Stimulated activated CD8-positive, alpha-beta memory T cell treated with anti-CD3 and anti-CD28 coated beads, Interleukin-12 subunit alpha, Interleukin-12 subunit beta, amount 100 ng/mL, for 1 hour (primary cell): ENCODE data around the gene PTGDR2.
A peak's percentile ranks its signal among the peaks of the same experiment; 100 is the strongest.
"Not testable (repeated sequence)": the region's sequence is repeated elsewhere in the genome, so short reads cannot be mapped to it uniquely, and the experiment has no call there.

Experiments
- DNase-seq: peaks from one replicate; pipeline ENCODE4 v3.0.0-alpha.2; 2020; ENCODE audit warnings: low read depth

PTGDR2 gene

DNA sequence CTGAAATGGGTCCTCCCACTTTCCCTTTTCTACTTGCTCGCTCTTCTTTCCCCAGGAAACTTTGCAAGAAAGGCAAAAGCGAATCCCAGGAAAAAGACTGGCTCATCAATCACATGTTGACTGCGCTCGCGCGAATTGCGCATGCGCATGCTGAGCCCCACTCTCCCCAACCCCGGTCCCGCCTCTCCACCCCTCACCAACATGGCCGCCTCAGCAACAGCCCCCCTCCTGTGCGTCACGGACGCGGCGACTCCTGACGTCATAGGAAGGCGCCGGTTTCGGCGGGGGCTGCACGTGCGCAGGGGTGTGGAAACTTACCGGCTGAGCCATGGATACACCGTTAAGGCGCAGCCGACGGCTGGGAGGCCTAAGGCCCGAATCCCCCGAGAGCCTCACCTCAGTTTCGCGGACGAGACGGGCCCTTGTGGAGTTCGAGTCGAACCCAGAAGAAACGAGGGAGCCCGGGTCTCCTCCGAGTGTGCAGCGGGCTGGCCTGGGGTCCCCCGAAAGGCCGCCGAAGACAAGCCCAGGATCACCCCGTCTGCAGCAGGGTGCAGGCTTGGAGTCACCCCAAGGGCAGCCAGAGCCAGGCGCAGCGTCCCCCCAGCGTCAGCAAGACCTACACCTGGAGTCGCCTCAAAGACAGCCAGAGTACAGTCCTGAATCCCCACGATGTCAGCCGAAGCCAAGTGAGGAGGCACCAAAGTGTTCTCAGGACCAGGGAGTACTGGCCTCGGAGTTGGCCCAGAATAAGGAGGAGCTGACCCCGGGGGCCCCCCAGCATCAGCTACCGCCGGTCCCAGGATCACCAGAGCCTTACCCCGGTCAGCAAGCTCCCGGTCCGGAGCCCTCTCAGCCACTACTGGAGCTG, 13.7 kb downstream of the PTGDR2 start, which contains the start of gene CCDC86:
TSS of gene CCDC86 (plus strand) at position 317 of the 871 bp plus-strand sequence. CDS start at position 329, 12 bp downstream.
- peak; percentile 97 for DNase-seq

DNA sequence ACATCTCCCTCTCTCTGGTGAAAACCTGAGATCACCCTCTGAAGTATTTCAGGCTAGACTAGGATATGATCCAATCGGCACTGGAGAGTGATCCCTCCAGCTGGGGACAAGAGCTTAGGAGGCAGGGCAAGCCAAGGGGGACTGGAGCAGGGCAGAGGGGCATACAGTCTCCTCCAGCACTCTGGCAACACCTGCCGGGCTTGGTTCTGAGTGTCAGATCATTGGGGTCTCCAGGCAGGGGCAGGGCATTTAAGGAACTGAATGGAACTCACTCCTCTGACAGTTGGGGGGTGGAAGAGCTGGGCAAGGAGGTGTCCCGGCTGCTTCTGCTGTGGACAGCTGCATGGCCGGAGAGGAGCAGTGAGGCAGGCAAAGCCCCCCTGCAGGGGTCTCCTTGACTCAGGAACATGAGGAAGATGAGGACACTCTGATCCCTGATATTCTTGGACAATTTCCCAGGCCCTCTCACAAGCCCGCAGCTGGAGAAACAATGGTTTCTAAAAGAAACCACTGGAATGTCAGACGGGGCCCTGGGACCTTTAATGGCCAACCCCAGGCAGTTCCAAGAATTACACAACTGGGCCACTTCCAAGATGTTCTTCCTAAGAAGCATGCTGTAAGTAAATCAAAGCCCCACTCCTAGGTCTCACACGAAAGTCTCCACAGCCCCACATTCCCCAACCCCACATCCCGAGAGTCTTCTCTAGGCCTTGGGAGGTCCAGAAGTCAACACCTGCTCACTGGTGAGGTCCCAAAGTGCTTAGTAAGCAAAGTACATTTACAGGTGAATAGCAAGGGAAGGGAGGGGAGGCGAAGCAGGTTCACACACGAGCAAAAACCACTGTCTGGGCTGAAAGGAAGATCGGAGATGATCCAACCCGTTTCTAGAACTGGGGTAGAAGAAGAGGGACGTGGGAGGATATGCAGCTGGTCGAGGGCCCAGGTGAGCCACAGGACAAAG, 15.0 kb downstream of the PTGDR2 start:
- DNase-seq = no peak

DNA sequence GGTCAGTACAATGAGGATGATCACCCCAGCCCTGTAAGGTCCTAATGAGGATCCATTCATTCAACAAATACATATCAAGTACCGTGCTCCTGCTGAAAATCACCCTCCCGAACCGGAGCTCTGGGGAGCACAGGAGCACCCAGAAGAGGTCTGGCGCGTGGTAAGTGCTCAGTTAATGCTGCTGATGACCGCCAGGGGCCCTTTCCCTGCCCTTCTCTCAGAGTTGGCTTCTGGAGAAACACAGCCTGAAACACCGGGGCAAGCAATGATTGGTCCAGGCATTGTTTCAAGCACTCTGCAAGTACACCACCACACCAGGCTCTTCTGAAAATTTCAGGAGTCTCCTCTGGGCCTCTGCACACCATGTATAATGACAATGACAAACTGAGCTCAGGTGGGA, 17.6 kb downstream of the PTGDR2 start:
- DNase-seq = no peak

DNA sequence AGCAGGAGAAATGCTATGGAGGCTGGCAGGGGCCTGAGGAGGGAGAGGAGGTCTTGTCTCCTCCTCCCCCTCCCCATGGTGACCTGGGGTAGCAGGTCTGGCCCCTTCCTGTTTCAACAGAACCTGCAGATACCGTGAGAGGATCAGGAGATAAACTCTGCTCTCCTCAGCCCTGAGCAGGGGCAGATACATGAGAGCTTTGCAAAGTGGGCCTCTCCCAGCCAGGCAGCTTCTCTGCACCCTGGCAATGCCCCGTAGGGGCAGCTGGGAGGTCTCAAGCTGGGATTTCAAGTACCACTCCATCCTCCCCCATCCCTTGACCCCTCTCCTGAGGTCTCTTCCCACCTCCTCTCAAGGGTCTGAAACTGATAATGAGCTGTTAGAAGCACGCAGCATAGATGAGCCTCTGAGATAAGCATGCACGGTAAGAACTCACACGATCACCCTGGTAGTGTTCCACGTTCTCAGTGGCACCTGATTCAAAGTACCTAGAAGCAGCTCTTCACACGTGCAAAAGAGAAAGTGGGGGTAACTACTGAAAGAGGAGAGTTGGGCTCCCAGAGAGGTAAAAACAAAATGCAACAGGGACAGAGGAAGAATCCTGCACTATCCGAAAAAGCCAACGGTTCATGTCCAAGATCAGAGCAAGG, 18.8 kb downstream of the PTGDR2 start:
- DNase-seq = no peak

DNA sequence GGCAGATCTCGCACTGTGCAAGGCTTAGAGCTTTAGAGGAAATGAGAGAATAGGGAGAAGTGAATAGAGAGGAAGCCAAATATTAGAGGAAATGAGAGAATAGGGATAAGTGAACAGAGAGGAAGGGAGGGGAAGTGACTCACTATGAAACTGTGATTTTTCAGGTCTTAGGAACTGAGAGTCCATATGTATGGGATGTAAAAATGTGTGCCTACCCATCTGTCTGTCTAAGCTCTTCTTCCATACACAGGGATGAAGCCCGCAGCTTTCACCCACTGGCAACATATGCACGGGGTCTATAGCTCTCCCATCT, 20.3 kb downstream of the PTGDR2 start:
- DNase-seq = no peak

DNA sequence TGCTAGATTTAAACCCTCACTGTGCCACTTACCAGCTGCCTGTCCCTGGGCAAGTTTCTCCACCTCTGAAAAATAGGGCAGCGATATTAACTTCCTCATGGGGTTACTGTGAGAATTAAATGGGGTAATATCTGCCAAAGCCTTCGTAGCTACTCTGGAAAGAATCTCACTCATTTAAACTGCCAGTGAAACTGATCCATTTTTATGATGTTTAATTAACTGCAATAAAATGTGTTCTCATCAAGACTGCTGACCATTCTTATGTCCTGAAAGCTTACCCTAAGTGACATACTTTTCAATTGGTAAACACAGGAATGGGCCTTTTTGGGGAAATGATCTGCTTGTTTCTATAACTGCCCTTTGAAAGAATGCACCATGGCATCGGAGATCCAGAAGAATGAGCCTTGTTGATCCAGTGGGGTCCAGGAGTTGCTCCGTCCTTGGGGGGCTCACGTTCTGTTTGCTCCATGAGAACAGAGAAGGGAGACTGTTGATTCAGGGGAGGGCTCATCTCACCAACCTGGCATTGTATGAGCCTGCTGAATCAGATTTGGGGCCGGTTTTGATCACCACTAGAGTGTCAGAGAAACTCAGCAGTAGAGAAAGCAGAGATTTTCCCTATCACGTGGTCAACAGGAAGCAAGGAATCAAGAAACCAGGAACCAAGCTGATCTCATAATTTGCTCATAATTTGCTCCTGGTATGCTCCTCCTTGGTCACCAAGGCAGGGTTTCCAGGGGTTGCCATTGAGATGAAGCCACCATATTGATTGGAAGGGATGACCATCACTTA, 20.8 kb downstream of the PTGDR2 start:
- DNase-seq = no peak

DNA sequence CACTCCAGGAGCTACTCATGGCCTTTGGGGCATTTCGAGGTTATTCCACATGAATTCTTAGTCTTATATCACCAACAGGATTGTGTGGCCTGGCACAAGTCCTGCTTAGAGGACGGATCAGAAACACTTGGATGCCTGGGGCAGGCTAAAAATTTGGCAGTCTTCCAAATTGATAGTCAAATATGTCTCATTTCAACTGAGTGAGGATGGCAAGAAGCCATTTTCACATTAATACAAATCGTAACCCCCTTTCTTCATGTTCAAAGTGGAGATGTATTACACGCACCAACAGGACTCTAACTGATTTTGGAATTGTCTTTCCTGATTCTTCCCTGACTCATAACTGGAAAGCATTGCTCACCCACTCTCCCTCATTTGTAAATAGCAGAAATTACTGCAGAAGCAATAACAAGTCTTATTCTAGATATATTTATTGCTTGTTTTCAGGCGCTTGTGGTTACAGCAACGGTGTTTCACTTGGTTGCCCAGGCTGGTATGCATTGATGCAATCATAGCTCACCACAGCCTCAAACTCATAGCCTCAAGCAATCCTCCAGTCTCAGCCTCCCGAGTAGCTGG, 24.2 kb downstream of the PTGDR2 start:
- no peak for DNase-seq

DNA sequence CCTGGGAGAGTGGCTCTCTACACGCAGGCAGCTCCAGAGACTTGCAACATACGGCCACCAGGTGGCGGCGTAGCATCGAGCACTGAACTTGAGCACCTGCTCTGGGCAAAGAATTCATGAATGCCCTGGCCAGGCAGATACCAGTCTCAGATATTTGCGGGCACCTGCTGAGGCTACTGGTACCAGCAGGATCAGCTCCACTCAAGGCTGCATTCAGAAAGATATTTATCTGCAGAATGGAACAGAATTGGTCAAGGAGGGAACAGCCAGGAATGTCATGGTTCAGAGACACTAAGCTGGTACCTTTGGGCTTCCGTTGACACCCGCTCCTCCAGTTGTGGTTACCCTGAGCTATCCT, 24.6 kb downstream of the PTGDR2 start:
- peak; percentile 72 for DNase-seq

DNA sequence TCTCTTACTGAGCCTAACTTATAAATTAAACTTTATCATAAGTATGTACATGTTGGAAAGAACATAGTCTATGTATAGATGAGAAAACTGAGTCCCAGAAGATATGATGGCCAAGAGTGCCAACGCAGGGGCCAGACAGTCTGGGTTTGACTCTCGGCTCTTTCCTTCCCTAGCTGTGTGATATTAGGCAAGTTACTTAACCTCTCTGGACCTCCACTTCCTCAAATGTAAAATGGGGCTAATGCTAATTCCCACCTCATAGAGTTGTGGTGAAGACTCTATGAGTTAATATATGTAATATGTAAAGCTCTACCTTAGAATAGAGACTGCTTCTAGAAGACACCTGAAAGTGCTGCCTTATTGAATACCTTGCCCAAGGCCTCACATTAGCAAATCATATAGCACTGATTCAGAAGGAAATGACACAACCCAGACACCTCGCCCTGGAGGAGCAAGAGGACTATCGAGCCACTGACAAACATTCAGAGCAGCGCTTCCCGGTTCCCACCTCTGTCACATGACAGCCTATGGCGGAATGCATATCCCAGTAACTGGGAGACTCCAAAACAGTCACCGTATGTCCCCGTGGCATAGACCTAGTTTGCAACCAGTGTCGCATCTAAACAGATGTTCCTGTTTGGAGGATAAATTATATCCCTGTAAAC, 25.1 kb downstream of the PTGDR2 start:
- no peak for DNase-seq

DNA sequence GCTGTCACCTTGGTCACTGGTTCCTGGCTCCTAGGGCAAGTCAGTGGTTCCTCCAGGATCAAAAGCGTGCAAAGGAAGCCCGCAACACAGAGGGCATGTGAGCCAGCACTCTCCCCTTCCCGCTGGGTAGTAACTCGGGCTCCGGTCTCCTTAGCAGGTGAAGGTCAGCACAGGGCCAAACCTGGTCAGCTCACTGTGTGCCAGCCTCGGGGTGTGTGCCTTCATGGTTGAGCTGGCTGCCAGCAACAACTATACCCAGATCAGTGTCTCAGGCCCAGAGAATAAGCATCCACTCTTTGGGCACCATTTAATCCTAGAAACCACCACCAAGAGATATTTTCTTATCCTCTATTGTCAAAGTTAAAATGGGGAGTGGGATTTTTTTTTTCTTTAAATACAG, 30.0 kb downstream of the PTGDR2 start:
- DNase-seq = no peak

DNA sequence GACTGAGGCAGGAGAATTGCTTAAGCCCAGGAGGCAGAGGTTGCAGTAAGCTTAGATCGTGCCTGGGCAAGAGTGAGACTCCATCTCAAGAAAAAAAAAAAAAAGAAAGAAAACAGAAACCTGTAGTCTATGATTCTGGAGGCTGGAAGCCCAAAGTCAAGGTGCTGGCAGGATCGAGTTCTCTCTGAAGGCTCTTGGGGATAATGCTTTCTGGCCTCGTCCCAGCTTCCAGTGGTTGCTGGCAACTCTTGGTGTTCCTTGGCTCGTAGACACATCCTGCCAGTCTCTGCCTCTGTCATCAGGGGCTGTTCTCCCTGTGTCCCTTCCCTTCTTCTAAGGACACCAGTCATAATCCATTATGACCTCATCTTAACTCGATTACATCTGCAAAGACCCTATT, 30.6 kb downstream of the PTGDR2 start:
- no peak for DNase-seq

DNA sequence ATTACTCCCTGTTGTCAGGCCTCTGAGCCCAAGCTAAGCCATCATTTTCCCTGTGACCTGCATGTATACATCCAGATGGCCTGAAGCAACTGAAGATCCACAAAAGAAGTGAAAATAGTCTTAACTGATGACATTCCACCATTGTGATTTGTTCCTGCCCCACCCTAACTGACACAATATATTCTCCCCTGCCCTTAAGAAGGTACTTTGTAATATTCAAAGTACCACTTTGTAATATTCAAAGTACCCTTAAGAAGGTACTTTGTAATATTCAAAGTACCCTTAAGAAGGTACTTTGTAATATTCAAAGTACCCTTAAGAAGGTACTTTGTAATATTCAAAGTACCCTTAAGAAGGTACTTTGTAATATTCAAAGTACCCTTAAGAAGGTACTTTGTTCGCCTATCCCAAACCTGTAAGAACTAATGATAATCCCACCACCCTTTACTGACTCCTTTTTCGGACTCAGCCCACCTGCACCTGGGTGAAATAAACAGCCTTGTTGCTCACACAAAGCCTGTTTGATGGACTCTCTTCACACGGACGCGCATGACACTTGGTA, 31.9 kb downstream of the PTGDR2 start:
- DNase-seq = not testable (repeated sequence)

DNA sequence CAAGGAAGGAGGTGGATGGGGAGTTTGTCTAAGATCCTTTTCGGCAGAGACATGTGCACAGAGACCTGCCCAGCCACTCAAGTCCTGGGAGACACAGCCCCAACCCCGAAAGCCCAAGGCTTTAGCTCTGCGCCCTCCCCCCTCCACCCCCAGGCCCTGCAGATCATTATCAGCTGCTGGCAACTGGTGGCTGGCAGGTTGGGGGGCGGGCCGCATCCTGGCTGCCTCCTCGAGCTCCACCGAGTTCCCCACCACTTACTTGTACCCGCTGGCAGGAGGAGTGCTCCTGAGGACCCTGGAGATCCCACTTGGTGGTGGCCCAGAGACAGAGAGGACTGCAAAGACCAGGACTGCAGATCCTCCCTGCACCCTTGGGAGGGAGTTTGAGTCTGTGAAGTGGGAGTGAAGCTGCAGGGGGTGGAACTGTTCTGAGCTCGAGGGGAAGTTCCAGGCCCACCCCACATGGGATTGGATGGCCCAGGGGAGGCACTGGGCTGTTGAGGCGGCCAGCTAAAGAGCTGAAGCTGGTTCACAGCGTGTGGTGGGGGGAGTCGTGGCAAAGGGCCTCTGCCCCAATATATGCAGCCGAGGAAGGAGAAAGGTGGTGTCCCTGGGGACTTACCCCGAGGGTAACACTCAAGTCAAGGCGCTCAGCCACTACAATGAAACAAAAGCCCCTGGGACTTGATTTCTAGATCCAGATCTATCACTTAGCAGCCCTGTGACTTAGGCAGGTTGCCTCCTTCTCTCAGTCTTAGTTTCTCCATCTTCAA, 33.7 kb downstream of the PTGDR2 start:
- DNase-seq = no peak

DNA sequence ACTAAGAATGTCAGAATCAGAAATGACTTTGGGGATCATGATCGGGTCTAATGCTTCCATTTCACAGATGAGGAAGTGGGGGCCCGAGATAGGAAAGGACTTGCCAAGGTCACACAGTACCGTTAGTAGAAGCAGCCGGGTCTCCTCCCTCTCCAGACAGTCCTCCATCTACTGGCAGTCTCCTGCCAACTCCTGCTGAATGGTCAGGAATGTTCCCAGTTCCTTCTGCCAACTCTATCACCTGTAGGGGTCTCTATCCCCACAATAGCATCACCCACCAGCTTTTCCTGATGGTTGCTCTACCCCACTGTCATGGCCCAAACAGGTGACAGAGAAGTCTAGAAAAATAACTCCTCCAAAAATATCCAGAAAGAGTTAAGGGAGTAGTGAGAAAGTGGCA, 37.7 kb downstream of the PTGDR2 start:
- DNase-seq = no peak

DNA sequence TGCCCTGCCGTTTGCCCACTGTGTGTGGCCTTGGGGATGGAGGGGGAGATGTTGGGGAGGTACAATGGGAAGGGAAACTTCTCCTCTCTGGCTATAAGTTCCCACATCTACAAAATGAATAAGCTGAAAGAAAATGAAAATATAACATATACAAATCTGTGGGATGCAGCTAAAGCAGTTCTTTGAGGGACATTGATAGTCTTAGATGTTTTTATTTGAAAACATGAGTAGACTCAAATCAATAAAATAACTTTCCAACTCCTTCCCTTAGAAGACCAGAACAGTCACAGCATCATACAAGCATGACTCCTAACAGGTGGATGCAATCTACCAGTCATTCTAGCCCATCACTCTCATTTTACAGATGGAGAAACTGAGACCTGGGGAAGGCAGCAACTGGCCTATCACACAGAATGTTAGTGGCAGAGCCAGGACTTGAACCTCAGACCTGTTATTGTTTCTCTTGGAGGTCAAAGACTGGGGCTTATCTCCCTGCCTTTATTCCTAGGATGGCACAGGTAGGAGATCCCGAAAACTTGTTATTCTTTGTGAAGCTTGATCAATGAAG, 39.1 kb downstream of the PTGDR2 start:
- no peak for DNase-seq

DNA sequence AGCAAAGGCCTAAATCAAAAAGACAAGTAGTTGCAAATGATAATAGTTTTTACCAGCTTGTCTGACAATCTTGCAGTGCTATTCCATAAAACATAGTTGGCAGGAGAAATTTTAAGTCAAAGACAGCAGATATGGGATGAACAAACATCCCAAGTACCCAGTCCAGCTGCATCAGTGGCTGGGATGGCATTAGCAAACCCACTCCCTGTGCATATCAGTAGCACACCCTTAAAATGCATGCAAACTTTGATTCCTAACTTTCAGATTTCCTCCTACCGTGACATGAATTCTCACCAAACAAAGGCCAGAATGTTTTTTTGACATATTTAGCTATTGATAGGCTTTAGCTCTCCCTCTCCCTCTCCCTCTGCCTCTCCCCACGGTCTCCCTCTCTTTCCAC, 41.6 kb downstream of the PTGDR2 start:
- DNase-seq = no peak

DNA sequence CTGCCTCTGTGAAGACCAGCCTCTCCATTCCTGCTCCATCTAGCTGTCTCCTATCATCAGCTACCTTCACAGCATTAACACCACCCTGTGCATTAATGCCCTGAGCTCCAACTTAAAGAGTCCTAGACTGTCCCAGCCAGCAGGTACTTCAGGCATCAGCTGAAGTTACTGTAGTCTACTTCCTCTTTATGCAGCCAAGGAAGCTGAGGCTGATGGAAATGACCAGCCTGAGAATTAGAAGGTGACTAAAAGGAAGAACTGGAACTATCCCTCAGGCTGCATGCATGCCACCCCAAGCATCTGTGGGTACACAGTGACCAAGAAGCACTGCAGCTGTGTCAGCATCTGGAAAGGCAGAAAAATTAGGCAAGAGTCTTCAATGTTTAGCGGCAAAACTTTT, 42.4 kb downstream of the PTGDR2 start:
- no peak for DNase-seq

DNA sequence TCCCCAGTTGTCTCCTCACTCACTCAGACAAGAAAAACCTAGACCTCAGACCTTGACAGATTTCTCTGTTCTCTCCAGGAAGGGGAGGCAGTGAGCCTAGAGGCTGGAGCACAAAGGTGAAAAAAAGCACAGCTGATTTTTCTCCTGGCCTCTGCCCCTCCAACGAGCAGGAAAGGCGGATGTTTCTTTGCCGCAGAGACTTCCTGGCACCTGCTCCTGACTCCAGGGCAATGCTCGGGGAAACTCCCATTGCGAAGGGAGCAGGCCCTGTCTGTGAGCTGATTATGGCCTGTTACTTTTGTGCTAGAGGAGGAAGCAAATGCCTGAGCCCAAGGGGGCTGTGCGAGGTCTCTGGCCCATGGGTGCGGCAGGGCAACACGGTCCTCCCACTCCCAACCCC, 45.2 kb downstream of the PTGDR2 start:
- DNase-seq = no peak

DNA sequence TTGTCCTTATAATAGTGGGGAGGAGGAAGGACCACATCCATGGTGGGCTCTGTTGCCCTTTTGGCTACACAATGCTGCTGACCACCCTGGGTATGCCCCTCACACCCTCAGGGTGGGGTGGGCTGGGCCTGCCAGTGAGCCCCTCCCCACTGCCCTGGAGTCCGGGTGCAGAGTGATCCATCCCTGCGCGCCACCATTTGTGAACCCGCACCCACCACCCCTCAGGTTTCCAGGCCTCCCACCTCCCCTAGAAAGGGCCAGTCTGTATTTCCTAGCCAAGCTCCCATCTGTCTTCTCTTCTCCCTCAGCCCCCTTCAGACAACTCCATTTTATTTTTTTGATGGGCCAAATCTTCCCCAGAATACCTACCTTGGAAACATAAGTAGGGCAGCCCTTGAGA, 45.6 kb downstream of the PTGDR2 start:
- no peak for DNase-seq
